ENCODE data around the gene ISLR. TPM values are rescaled to one million over a fixed set of nuclear protein-coding genes. Genes with fewer than 3 reads are reported as not detected.

Gene ISLR
- total RNA-seq, 1 donor from 2014 or later: 13.8 TPM

GRCh38 chr15:74220475-74221248, 47.2 kb downstream of the ISLR start:
- intact Hi-C loops (cut with DNase I): no loop called here
- DNase-seq (ENCODE audit: missing footprints): peak; percentile 28
- ATAC-seq: no peak

DNA sequence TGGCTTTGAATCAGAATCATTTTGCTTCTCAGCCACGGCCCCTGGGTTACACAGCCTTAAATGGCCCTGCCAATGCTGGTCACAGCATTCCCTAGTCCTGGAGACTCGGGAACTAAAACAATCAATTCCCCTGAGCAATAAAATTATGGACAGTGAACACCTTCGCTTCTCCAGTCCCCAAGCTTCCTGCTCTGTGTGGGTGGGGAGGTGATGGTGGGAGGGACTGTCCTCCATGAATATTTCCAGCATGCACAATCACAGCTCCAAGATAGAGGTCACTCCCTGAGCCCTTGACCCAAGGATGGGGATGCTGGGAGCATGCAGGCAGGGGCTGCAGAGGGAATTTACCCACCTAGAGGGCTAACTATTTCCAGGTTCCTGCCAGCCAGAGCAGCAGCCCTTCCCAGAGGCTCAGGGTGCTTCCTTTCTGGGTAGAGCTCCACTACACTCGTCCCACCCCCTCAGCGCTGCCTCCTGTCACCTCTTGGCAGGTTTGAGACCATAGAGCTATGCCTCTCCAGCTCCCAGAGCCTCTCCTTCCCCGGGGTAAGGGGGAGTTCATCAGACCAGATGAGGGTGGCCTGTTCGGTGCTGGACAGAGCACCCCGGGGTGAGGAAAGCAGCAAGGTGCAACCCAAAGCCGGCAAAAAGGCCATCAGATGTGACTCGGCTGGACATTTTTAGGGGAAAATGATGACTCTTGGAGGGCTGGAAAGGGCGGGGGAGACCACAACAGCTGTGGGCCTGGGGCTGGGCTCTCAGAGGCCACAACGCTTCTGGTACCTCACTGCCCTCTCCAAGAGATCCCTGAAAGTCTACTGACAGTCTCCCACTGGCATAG, 48.1 kb downstream of the ISLR start:
- intact Hi-C loops (cut with DNase I): no loop called here
- DNase-seq (ENCODE audit: missing footprints) (peak; percentile 18), ATAC-seq (no peak)

DNA sequence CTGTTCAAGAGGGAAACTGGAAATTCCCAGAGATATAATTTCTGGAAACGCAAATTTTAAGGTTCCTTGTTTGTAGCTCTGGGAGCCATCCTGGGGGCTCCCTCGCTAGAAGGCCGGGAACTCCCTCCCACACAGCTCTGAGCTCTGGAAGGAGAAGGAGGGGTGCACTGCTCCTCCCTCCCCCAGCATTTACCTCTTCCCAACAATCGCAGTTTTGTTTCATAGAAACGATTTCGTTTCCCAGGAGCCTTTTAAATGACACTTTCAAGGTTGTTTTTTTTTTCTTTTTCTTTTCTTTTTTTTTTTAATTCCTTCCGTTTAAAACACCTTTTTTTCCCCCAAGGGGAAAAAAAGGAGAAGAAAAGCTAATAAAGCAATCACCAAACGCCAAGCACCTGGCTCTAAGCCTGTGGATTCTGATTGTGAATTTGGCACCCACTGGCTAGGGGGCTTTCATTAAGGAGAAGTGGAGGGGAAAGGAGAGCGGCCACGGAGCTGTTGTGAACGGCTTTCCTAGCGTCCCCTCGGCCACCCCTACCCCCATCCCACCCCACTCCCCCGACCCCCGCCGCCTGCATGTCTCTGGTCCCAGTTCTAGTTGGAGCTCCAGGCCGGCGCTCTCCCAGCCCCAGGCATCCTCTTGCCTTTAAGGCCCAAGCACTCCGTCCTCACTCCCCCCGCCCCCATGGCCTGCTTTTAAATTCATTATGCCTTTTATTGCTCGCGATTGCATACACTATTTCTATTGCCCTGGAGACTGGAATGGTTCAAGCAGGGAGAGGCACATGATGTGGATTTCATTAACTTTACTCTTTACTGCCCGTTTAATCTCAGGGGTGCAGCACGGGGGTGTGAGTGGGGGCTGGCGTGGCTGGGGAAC, 49.0 kb downstream of the ISLR start:
- ATAC-seq (no peak), DNase-seq (ENCODE audit: missing footprints) (no peak)
- intact Hi-C loops (cut with DNase I): no loop called here

DNA sequence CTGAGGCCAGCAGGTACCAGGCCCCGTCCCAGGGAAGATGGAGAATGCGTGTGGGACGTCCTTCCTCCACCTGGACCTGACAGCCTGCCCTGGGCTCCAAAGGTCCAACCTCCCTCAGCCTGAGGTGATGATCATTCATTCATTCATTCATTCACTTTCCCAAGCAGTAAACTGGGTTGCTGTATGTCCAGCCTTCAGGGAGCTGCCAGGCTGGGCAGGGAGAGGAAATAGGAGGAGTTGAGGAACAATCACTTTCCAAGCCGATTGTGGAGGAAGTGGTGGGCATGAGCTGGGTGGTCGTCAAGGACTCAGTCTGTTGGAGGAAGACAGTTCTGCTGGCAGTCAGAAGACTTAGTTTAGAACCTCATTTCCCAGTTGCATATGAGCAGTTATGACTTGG, 52.4 kb downstream of the ISLR start:
- intact Hi-C loops (cut with DNase I): no loop called here
- DNase-seq (ENCODE audit: missing footprints) (no peak), ATAC-seq (no peak)

Other genes starting within 250 kb of the ISLR start
- 15.9 TPM for gene LOXL1, start 247.2 kb upstream of the ISLR start, total RNA-seq
- 31.2 TPM for gene STOML1, start 181.4 kb upstream of the ISLR start, total RNA-seq
- 22.3 TPM for gene PML, start 179.0 kb upstream of the ISLR start, total RNA-seq
- gene GOLGA6A, start 91.2 kb upstream of the ISLR start, total RNA-seq: not detected
- gene ISLR2, start 43.1 kb upstream of the ISLR start, total RNA-seq: 1.3 TPM
- gene STRA6, start 29.1 kb downstream of the ISLR start, total RNA-seq: not detected
- gene CCDC33, start 62.6 kb downstream of the ISLR start, total RNA-seq: not detected
- 0.24 TPM for gene CYP11A1, start 193.9 kb downstream of the ISLR start, total RNA-seq